Measurements from ENCODE around the gene GCNT2.
A peak's percentile ranks its signal among the peaks of the same experiment; 100 is the strongest.
"Not testable (repeated sequence)": the region's sequence is repeated elsewhere in the genome, so short reads cannot be mapped to it uniquely, and the experiment has no call there.

Gene GCNT2

GRCh38 chr6:10528158-10528981 is 7.2 kb downstream of the GCNT2 start:
- Mint-ChIP-seq H3K36me3 (ENCODE audit: low read depth) (peaks cover 10% of the 10 kb centered on the region), H3K27ac (peak overlapping the region; percentile 88), H3K9me3 (no peaks in the 10 kb centered on the region), H3K4me1 (ENCODE audit: low read depth) (peaks cover 30% of the 10 kb centered on the region), H3K4me3 (peak overlapping the region; percentile 83), H3K27me3 (ENCODE audit: low read depth) (no peaks in the 10 kb centered on the region)
- DNase-seq (ENCODE audit: low spot score), result peak; percentile 44

DNA sequence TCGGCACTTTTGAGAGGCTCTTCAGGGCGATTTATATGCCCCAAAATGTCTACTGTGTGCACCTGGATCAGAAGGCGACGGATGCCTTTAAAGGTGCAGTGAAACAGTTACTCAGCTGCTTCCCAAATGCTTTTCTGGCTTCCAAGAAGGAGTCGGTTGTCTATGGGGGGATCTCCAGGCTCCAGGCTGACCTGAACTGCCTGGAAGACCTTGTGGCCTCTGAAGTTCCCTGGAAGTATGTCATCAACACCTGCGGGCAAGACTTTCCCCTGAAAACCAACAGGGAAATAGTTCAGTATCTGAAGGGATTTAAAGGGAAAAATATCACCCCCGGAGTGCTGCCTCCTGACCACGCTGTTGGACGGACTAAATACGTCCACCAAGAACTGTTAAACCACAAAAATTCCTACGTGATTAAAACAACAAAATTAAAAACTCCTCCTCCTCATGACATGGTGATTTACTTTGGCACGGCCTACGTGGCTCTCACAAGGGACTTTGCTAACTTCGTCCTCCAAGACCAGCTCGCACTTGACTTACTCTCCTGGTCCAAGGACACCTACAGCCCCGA is 8.2 kb downstream of the GCNT2 start:
- DNase-seq (ENCODE audit: low spot score), result no peak
- H3K27me3 Mint-ChIP-seq (ENCODE audit: low read depth), result no peaks in the 10 kb centered on the region
- peak overlapping the region; percentile 88 for H3K27ac Mint-ChIP-seq
- peak overlapping the region; percentile 83 for H3K4me3 Mint-ChIP-seq
- peaks cover 10% of the 10 kb centered on the region for H3K36me3 Mint-ChIP-seq (ENCODE audit: low read depth)
- no peaks in the 10 kb centered on the region for H3K9me3 Mint-ChIP-seq
- H3K4me1 Mint-ChIP-seq (ENCODE audit: low read depth), result peaks cover 30% of the 10 kb centered on the region

DNA sequence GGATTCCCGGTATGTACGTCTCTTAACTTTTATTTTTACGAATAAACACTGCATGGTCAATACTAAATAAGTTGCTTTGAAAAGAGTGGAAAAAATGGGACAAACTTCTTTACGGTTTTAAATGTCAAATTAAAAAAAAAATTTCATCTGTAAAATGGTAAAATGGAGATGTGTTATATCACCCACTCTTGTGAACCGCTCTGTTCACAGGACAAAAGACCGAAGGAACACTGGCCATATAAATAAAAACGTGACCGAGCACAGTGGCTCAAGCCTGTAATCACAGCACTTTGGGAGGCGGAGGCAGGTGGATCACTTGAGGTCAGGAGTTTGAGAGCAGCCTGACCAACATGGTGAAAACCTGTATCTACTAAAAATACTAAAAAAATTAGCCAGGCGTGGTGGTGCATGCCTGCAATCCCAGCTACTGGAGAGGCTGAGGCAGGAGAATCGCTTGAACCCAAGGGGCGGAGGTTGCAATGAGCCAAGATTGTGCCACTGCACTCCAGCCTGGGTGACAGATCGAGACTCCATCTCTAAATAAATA is 8.8 kb downstream of the GCNT2 start:
- DNase-seq (ENCODE audit: low spot score); H3K27me3 Mint-ChIP-seq (ENCODE audit: low read depth); H3K9me3 Mint-ChIP-seq: not testable (repeated sequence)
- Mint-ChIP-seq H3K36me3 (ENCODE audit: low read depth) (peaks cover 10% of the 10 kb centered on the region), H3K27ac (peak overlapping the region; percentile 88), H3K4me1 (ENCODE audit: low read depth) (peaks cover 30% of the 10 kb centered on the region), H3K4me3 (peak overlapping the region; percentile 83)

GRCh38 chr6:10531503-10531902 is 10.4 kb downstream of the GCNT2 start:
- H3K4me1 Mint-ChIP-seq (ENCODE audit: low read depth), result peaks cover 30% of the 10 kb centered on the region
- peaks cover 14% of the 10 kb centered on the region for H3K36me3 Mint-ChIP-seq (ENCODE audit: low read depth)
- H3K27ac Mint-ChIP-seq, result no peak overlapping the region
- H3K4me3 Mint-ChIP-seq, result peak overlapping the region; percentile 71
- no peaks in the 10 kb centered on the region for H3K27me3 Mint-ChIP-seq (ENCODE audit: low read depth)
- no peak for DNase-seq (ENCODE audit: low spot score)
- H3K9me3 Mint-ChIP-seq, result no peaks in the 10 kb centered on the region

DNA sequence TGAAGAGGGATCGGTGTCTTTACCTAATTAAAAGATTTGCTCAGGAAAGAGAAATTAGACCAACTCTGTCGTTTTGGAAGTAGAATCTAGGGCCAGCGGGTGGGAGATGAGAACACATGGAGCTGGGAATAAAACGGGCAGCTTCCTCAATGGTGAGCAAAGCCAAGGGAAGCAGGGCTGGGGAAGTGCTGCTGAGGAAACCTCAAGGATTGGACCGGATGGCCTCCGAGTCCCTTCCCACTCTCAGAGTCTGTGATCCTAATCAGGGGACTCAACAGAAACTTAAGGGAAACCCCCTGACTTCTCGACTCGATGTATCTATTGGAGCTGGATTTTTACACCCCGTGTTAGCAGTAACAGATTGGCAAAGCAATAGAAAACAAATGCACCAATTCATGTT is 10.8 kb downstream of the GCNT2 start:
- no peak for DNase-seq (ENCODE audit: low spot score)
- H3K27ac Mint-ChIP-seq, result no peak overlapping the region
- H3K9me3 Mint-ChIP-seq, result no peaks in the 10 kb centered on the region
- peaks cover 14% of the 10 kb centered on the region for H3K36me3 Mint-ChIP-seq (ENCODE audit: low read depth)
- peaks cover 30% of the 10 kb centered on the region for H3K4me1 Mint-ChIP-seq (ENCODE audit: low read depth)
- H3K27me3 Mint-ChIP-seq (ENCODE audit: low read depth), result no peaks in the 10 kb centered on the region
- H3K4me3 Mint-ChIP-seq, result peak overlapping the region; percentile 44

DNA sequence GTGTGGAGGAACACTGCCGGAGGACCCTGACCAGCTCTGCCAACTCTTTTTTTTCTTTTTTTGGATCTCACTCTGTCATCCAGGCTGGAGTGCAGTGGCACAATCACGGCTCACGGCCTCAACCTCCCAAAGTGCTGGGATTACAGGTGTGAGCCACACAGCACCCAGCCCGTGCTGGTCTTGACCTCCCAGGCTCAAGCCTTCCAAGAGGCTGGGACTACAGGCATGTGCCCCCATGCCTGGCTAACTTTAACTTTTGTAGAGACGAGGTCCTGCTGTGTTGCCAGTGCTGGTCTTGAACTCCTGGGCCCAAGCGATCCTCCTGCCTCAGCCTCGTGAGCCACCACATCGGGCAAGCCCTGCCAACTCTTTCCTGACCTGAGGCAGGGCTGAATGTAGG is 11.2 kb downstream of the GCNT2 start:
- Mint-ChIP-seq H3K4me1 (ENCODE audit: low read depth) (peaks cover 29% of the 10 kb centered on the region), H3K27ac (no peak overlapping the region), H3K27me3 (ENCODE audit: low read depth) (no peaks in the 10 kb centered on the region), H3K9me3 (no peaks in the 10 kb centered on the region), H3K4me3 (peak overlapping the region; percentile 48), H3K36me3 (ENCODE audit: low read depth) (peaks cover 14% of the 10 kb centered on the region)
- DNase-seq (ENCODE audit: low spot score), result no peak

DNA sequence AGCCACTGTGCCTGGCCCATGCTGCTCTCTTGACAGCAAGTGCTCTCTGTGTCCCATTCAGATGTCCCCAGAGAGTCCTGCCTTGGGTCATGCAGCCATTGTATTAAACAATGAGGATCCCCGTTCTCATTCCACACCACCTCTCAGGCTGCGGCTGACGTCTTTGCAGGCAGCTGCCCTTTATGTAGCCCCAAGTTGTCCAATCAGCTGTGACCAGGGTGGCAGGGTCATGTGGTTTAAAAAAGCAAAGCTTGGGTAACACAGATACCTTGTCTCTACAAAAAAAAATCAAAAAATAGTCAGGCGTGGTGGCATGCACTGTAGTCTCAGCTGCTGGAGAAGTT is 13.2 kb downstream of the GCNT2 start:
- no peak overlapping the region for H3K4me3 Mint-ChIP-seq
- H3K27ac Mint-ChIP-seq, result no peak overlapping the region
- H3K27me3 Mint-ChIP-seq (ENCODE audit: low read depth), result no peaks in the 10 kb centered on the region
- H3K4me1 Mint-ChIP-seq (ENCODE audit: low read depth), result peaks cover 20% of the 10 kb centered on the region
- DNase-seq (ENCODE audit: low spot score), result no peak
- H3K36me3 Mint-ChIP-seq (ENCODE audit: low read depth), result peaks cover 14% of the 10 kb centered on the region
- H3K9me3 Mint-ChIP-seq, result no peaks in the 10 kb centered on the region

DNA sequence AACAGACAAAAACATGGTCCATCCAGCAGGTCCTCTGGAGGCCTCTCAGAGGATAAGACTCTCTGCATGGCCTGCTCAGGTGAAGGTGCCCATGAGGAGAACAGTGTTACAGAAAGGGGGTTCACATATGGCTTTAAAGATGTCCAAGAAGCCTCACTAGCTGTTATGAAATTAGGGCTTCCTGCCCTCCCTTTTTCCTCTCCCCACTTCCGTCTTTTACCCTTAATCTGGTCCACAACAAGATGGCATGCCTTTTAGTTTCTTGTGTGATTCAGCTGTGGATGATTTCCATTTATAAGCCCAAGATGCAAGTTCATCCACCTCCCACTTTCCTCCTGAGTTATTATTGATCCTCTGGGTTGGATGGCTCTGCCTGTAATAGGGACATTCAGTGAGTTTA is 14.0 kb downstream of the GCNT2 start:
- H3K4me3 Mint-ChIP-seq, result no peak overlapping the region
- no peaks in the 10 kb centered on the region for H3K9me3 Mint-ChIP-seq
- H3K4me1 Mint-ChIP-seq (ENCODE audit: low read depth), result peaks cover 17% of the 10 kb centered on the region
- no peak for DNase-seq (ENCODE audit: low spot score)
- no peaks in the 10 kb centered on the region for H3K27me3 Mint-ChIP-seq (ENCODE audit: low read depth)
- no peak overlapping the region for H3K27ac Mint-ChIP-seq
- peaks cover 10% of the 10 kb centered on the region for H3K36me3 Mint-ChIP-seq (ENCODE audit: low read depth)

DNA sequence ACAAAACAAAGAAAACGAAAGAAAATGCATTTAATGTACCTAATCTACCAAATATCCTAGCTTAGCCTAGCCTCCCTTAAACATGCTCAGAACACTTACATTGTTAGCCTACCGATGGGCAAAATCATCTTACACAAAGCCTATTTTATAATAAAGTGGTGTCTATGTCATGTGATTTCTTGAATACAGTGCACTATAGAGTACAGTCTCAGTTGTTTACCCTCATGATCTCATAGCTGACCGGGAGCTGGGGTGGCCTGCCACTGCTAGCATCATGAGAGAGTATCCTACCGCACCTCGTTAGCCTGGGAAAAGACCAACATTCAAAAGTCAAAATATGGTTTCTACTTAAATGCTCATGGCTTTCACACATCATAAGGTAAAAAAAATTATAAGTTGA is 16.6 kb downstream of the GCNT2 start:
- H3K4me1 Mint-ChIP-seq (ENCODE audit: low read depth), result peaks cover under 1% of the 10 kb centered on the region
- H3K36me3 Mint-ChIP-seq (ENCODE audit: low read depth), result peaks cover 4% of the 10 kb centered on the region
- H3K27ac Mint-ChIP-seq, result no peak overlapping the region
- no peaks in the 10 kb centered on the region for H3K9me3 Mint-ChIP-seq
- no peak overlapping the region for H3K4me3 Mint-ChIP-seq
- H3K27me3 Mint-ChIP-seq (ENCODE audit: low read depth), result no peaks in the 10 kb centered on the region
- DNase-seq (ENCODE audit: low spot score), result no peak

DNA sequence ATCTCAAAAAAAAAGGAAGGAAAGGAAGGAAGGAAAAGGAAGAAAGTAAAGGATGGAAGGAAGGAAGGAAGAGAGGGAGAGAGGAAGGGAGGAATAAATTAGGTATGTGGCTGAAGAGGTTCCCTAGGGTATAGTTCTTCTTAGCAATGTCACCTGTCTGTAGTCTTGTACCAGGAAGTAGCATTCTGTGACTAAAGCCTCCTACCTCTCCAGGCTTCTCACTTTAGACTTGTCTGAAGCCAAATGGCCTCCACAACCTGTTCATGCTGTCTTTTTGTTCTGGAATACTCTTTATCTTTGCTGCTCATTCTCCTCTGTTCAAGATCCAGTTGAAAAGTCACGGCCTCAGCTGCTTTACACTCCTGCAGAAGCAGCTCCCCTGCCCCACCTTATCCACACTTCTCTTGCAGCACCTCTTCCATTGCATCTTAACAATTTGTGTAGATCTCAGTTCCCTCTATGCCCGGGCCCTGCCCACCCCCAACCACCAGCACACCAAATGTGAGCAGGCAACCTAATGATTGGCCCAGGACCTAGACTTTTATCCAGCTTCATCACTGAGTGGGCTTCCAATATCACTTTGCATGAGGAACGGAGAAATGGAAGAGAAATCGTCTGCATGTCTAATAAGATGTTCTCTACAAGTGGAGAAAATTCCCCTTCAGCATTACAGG is 19.1 kb downstream of the GCNT2 start:
- Mint-ChIP-seq H3K36me3 (ENCODE audit: low read depth) (peaks cover 4% of the 10 kb centered on the region), H3K9me3 (no peaks in the 10 kb centered on the region), H3K27ac (no peak overlapping the region), H3K4me3 (no peak overlapping the region), H3K4me1 (ENCODE audit: low read depth) (no peaks in the 10 kb centered on the region), H3K27me3 (ENCODE audit: low read depth) (no peaks in the 10 kb centered on the region)
- DNase-seq (ENCODE audit: low spot score), result no peak

GRCh38 chr6:10541591-10541990 is 20.4 kb downstream of the GCNT2 start:
- Mint-ChIP-seq H3K36me3 (ENCODE audit: low read depth) (no peaks in the 10 kb centered on the region), H3K27me3 (ENCODE audit: low read depth) (no peaks in the 10 kb centered on the region), H3K4me1 (ENCODE audit: low read depth) (no peaks in the 10 kb centered on the region), H3K4me3 (no peak overlapping the region), H3K9me3 (no peaks in the 10 kb centered on the region), H3K27ac (no peak overlapping the region)
- DNase-seq (ENCODE audit: low spot score), result no peak

DNA sequence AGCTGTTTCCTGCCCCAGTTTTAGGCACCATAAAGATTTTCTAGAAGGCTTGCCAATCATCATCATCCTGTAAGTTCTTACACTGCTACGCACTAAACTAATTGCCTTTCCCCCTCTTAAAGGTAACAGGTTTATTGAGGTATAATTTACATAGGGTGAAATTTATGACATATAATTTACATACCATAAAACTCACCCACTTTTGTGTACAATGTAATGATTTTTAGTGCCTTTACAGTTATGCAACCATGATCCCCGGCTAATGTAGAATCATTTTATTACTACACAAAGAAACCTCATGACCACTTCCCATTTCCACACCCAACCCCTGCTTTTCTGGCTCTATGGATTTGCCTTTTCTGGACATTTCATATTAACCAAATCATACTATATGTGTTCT is 21.1 kb downstream of the GCNT2 start:
- Mint-ChIP-seq H3K4me3 (no peak overlapping the region), H3K27ac (no peak overlapping the region)
- no peak for DNase-seq (ENCODE audit: low spot score)

DNA sequence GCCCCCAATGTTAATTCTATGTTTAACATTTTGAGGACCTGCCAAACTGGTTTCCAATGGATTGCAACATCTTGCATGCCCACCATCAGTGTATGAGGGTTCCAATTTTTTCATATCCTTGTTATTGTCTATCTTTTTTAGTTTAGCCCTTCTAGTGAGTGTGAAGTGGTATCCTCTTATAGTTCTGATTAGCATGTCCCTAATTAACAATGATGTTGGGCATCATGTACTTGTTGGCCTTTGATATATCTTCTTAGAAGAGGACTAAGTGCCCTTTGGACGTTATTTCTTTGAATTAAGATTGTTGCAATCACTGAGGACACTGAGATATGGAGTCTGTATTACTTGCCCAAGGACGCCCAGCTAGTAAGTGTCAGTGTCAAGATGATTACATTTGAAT is 22.3 kb downstream of the GCNT2 start:
- Mint-ChIP-seq H3K4me1 (ENCODE audit: low read depth) (no peaks in the 10 kb centered on the region), H3K36me3 (ENCODE audit: low read depth) (no peaks in the 10 kb centered on the region), H3K27ac (no peak overlapping the region), H3K27me3 (ENCODE audit: low read depth) (peaks cover 3% of the 10 kb centered on the region), H3K9me3 (no peaks in the 10 kb centered on the region), H3K4me3 (no peak overlapping the region)
- DNase-seq (ENCODE audit: low spot score), result no peak

More for the DNA sequence above, 21.1 kb downstream of the GCNT2 start:
- H3K36me3 Mint-ChIP-seq (ENCODE audit: low read depth), result no peaks in the 10 kb centered on the region
- no peaks in the 10 kb centered on the region for H3K4me1 Mint-ChIP-seq (ENCODE audit: low read depth)
- H3K27me3 Mint-ChIP-seq (ENCODE audit: low read depth), result peaks cover 3% of the 10 kb centered on the region
- no peaks in the 10 kb centered on the region for H3K9me3 Mint-ChIP-seq

GRCh38 chr6:10545482-10545881 is 24.3 kb downstream of the GCNT2 start:
- H3K4me1 Mint-ChIP-seq (ENCODE audit: low read depth), result no peaks in the 10 kb centered on the region
- H3K9me3 Mint-ChIP-seq, result no peaks in the 10 kb centered on the region
- H3K27ac Mint-ChIP-seq, result no peak overlapping the region
- H3K36me3 Mint-ChIP-seq (ENCODE audit: low read depth), result no peaks in the 10 kb centered on the region
- no peak overlapping the region for H3K4me3 Mint-ChIP-seq
- DNase-seq (ENCODE audit: low spot score), result no peak
- H3K27me3 Mint-ChIP-seq (ENCODE audit: low read depth), result peaks cover 3% of the 10 kb centered on the region

All from T-helper 2 cell treated with Interferon-gamma antibody and Interleukin-4, amounts not matched to agents 5 μg/mL and 100 μg/mL, for 36 hours (primary cell).